HG02981 (cell line): ENCODE results near the gene PIRT.

ENCODE experiments used
- ATAC-seq: cut with Tn5 transposase; IDR thresholded peaks from one replicate; pipeline ENCODE4 v1.9.1; 2021; ENCODE audit warnings: mild to moderate bottlenecking, moderate library complexity; ENCODE audit not compliant: unreplicated experiment

The PIRT gene

GRCh38 chr17:10821770-10822169, 16.1 kb downstream of the PIRT start:
- no peak for ATAC-seq

GRCh38 chr17:10821054-10821453, 16.8 kb downstream of the PIRT start:
- no peak for ATAC-seq

GRCh38 chr17:10815319-10815718, 22.6 kb downstream of the PIRT start:
- ATAC-seq: no peak

GRCh38 chr17:10814075-10814474, 23.8 kb downstream of the PIRT start:
- ATAC-seq: no peak

GRCh38 chr17:10812674-10813073, 25.2 kb downstream of the PIRT start:
- ATAC-seq: no peak

- no peak for ATAC-seq
Measured at GRCh38 chr17:10809605-10810004, 28.3 kb downstream of the PIRT start.

GRCh38 chr17:10807704-10808128, 30.2 kb downstream of the PIRT start:
- no peak for ATAC-seq

- ATAC-seq: no peak
Measured at GRCh38 chr17:10806545-10807262, 31.2 kb downstream of the PIRT start.

GRCh38 chr17:10805911-10806310, 32.0 kb downstream of the PIRT start:
- ATAC-seq: no peak

GRCh38 chr17:10804546-10804945, 33.3 kb downstream of the PIRT start:
- ATAC-seq: no peak

GRCh38 chr17:10803830-10804475, 33.9 kb downstream of the PIRT start, which contains the start of gene TMEM238L:
TSS of gene TMEM238L (minus strand) at chr17:10804099. CDS start at chr17:10803963, 136 bp downstream.
- ATAC-seq: no peak

GRCh38 chr17:10803350-10803749, 34.5 kb downstream of the PIRT start:
- ATAC-seq: no peak

GRCh38 chr17:10802496-10803284, 35.2 kb downstream of the PIRT start:
- ATAC-seq: no peak

- no peak for ATAC-seq
Measured at GRCh38 chr17:10799407-10799806, 38.5 kb downstream of the PIRT start.

GRCh38 chr17:10798910-10799309, 39.0 kb downstream of the PIRT start:
- no peak for ATAC-seq

GRCh38 chr17:10798332-10798749, 39.5 kb downstream of the PIRT start:
- ATAC-seq: no peak

- ATAC-seq: no peak
Measured at GRCh38 chr17:10797476-10798328, 40.2 kb downstream of the PIRT start.

GRCh38 chr17:10793816-10794215, 44.1 kb downstream of the PIRT start:
- ATAC-seq: no peak

GRCh38 chr17:10793256-10793655, 44.6 kb downstream of the PIRT start:
- ATAC-seq: no peak

GRCh38 chr17:10792151-10792550, 45.7 kb downstream of the PIRT start:
- ATAC-seq: no peak
